Subcutaneous abdominal adipose tissue (tissue), 5 donors: Measurements from ENCODE around the gene MAK.
"Not testable (repeated sequence)": the region's sequence is repeated elsewhere in the genome, so short reads cannot be mapped to it uniquely, and the experiment has no call there.

Experiments
- H3K27ac ChIP-seq: one replicate; pipeline ENCODE4 v1.7.0; 2013; ENCODE audit warnings: low read depth, mild to moderate bottlenecking, inconsistent platforms, low read length, moderate library complexity
- H3K27me3 ChIP-seq, 5 donors: one replicate each; pipeline ENCODE4 v1.7.0; 2013; ENCODE audit warnings: low read length in 5 of 5, inconsistent platforms in 1 of 5; ENCODE audit not compliant: control insufficient read depth in 5 of 5, insufficient read depth in 4 of 5
- H3K36me3 ChIP-seq, 5 donors: one replicate each; pipeline ENCODE4 v1.7.0; 2013; ENCODE audit warnings: low read length in 5 of 5; ENCODE audit not compliant: control insufficient read depth in 5 of 5, insufficient read depth in 5 of 5
- H3K4me1 ChIP-seq, 5 donors: one replicate each; pipeline ENCODE4 v1.7.0; 2013; ENCODE audit warnings: low read length in 5 of 5, mild to moderate bottlenecking in 3 of 5, moderate library complexity in 1 of 5; ENCODE audit not compliant: control insufficient read depth in 5 of 5, insufficient read depth in 5 of 5
- H3K4me3 ChIP-seq, 5 donors: one replicate each; pipeline ENCODE4 v1.7.0; 2013; ENCODE audit warnings: low read length in 5 of 5, low read depth in 1 of 5
- H3K9ac ChIP-seq, 5 donors: one replicate each; pipeline ENCODE4 v1.7.0; 2013; ENCODE audit warnings: low read length in 5 of 5, mild to moderate bottlenecking in 4 of 5, moderate library complexity in 3 of 5
- H3K9me3 ChIP-seq, 5 donors: one replicate each; pipeline ENCODE4 v1.7.0; 2013; ENCODE audit warnings: low read length in 5 of 5; ENCODE audit not compliant: control insufficient read depth in 5 of 5
- donor health status: healthy.
- donor health status: healthy.
- donor health status: healthy.
- donor health status: healthy.
- donor health status: healthy.

The MAK gene

DNA sequence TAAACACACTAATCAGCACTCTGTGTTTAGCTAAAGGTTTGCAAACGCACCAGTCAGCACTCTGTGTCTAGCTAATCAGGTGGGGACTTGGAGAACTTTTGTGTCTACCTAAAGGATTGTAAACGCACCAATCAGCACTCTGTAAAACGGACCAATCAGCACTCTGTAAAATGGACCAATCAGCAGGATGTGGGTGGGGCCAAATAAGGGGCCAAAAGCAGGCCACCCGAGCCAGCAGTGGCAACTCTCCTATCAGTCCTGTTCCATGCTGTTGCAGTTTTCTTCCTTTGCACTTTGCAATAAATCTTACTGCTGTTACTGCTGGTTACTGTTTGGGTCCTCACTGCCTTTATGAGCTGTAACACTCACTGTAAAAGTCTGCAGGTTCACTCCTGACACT lies 96.7 kb downstream of the MAK start:
- not testable (repeated sequence) for H3K27ac ChIP-seq, H3K4me1 ChIP-seq, H3K36me3 ChIP-seq, H3K9ac ChIP-seq, H3K4me3 ChIP-seq, H3K9me3 ChIP-seq, H3K27me3 ChIP-seq

DNA sequence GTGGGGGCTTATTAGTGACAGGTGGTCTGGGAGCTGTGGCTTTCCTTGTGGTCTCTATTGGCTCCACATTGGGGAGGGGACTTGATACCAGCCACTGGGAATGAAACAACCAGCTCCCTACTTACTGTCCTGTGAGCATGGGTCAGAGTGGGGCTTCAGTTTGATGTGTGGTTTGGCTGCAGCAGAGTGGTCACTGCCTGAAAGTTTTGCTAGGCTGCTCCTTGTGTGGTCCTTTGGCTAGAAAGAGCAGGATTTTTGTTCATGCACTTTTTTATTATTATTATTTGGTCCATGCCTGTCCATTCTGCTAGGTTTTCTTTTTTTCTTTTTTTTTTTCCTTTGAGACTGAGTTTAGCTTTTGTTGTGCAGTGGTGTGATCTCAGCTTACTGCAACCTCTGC lies 98.3 kb downstream of the MAK start:
- Histone ChIP-seq H3K27ac (no peak overlapping the region), H3K4me3 (no peak overlapping the region), H3K4me1 (no peaks in the 10 kb centered on the region), H3K9ac (no peak overlapping the region), H3K36me3 (peaks cover 0 to 8% (median 5%) of the 10 kb centered on the region in 5 donors), H3K9me3 (no peaks in the 10 kb centered on the region), H3K27me3 (no peaks in the 10 kb centered on the region)

DNA sequence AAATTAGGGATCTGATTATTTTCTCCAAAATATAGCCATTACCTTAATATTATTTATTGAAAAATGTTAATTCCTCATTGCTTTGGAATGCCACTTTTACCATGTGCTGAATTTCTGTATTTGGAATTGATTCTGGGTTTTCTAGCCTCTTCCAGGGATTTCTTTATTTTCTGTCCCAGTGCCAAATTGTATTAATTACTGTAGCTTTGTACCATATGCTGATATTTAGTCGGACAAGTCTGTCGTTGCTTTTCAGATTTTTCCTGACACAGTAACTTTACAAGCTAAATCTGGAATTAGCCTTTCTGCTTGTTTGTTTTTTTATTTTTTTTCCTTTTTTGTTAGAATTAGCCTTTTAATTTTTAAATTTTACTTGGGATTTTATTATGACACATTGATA lies 101.6 kb downstream of the MAK start:
- H3K27ac ChIP-seq = no peak overlapping the region
- H3K4me3 ChIP-seq = no peak overlapping the region
- H3K9ac ChIP-seq = no peak overlapping the region
- no peaks in the 10 kb centered on the region for H3K27me3 ChIP-seq
- H3K4me1 ChIP-seq = no peaks in the 10 kb centered on the region
- H3K36me3 ChIP-seq = peaks cover 0 to 19% (median 18%) of the 10 kb centered on the region in 5 donors
- H3K9me3 ChIP-seq = no peaks in the 10 kb centered on the region

DNA sequence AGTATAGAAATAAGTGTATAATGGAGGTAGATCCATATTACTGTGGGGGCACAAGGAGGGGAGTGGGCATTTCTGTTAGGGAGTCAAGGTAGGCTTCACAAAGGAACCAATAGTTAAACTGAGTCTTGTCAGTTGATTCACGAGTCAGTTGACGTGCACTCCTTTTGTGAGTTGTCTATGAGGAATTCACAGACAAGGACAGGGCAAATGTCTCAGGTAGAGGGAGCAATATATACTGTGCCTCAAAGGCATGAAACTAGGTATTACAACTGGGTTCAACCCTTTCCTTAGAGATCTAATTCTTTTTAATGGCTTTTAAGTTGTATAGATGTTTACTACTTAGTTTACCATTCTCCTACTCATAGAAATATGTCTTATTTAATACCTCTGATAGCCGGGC lies 104.5 kb downstream of the MAK start:
- Histone ChIP-seq H3K9ac (no peak overlapping the region), H3K9me3 (no peaks in the 10 kb centered on the region), H3K4me1 (peaks cover 0 to 12% (median 10%) of the 10 kb centered on the region in 5 donors), H3K4me3 (no peak overlapping the region), H3K27me3 (no peaks in the 10 kb centered on the region), H3K27ac (no peak overlapping the region), H3K36me3 (peaks cover 5 to 37% (median 34%) of the 10 kb centered on the region in 5 donors)

DNA sequence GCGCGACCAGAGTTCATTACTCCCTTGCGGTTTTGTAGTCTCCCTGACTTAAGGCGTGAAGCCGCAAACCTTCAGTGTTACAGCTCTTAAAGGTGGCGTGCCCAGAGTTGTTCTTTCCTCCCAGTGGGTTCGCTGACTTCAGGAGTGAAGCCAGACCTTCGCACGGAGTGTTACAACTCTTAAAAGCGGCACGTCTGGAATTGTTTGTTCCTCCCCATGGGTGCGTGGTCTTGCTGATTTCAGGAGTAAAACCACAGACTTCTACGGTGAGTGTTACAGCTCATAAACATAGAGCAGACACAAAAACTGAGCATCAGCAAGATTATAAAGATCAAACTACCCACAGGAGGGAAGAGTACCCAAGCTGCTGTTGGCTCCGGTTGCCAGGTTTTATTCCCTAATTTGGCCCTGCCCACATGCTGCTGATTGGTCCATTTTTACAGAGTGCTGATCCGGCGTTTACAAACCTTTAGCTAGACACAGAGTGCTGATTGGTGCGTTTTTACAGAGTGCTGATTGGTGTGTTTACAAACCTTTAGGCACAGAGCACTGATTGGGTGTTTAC lies 105.1 kb downstream of the MAK start:
- H3K9ac ChIP-seq = no peak overlapping the region
- no peak overlapping the region for H3K27ac ChIP-seq
- no peaks in the 10 kb centered on the region for H3K9me3 ChIP-seq
- H3K4me1 ChIP-seq = peaks cover 0 to 12% (median 10%) of the 10 kb centered on the region in 5 donors
- H3K36me3 ChIP-seq = peaks cover 8 to 43% (median 40%) of the 10 kb centered on the region in 5 donors
- no peak overlapping the region for H3K4me3 ChIP-seq
- H3K27me3 ChIP-seq = no peaks in the 10 kb centered on the region

DNA sequence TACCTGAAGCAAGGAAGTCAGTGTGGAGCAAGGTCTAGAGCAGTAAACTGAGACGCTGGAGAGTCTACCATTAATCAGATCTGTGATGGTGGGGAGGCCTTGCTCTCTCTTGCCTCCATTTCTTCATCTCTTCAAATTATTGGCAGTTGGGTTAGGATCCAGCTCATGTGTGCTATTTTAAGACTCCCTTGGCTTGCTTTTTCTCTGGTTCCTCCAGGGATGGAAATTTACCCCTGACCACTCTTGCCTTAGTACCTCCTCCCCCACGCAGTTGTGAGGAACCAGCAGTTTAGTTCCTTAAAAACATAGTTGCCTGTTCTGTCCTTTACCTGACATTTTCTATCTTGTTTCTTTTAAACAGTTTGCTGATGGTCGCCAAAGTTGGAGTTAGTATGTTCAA lies 108.1 kb downstream of the MAK start:
- Histone ChIP-seq H3K9me3 (no peaks in the 10 kb centered on the region), H3K9ac (no peak overlapping the region), H3K4me1 (peaks cover 0 to 12% (median 10%) of the 10 kb centered on the region in 5 donors), H3K27ac (peak overlapping the region; percentile 43), H3K36me3 (peaks cover 8 to 67% (median 51%) of the 10 kb centered on the region in 5 donors), H3K4me3 (no peak overlapping the region), H3K27me3 (no peaks in the 10 kb centered on the region)

DNA sequence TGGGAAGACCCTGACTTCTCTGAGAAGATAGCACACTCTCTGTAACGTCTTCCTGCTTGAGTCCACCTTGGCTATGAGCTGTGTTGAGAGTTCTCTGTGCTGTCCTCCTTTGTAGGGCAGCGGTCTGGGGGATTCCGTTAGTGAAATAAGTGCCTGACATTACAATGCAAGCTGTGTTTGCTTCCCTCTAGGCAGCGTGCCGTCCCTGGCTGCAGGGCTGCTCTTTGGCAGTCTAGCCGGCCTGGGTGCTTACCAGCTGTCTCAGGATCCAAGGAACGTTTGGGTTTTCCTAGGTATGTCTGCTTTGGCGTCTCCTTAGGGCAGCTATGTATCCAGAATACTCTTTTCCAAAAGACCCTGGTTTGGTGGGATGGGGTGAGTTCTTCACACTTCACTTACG lies 112.6 kb downstream of the MAK start:
- no peak overlapping the region for H3K9ac ChIP-seq
- peaks cover 8 to 52% (median 32%) of the 10 kb centered on the region in 5 donors for H3K36me3 ChIP-seq
- H3K9me3 ChIP-seq = no peaks in the 10 kb centered on the region
- peak overlapping the region; percentile 0 for H3K27ac ChIP-seq
- peaks cover 4 to 43% (median 38%) of the 10 kb centered on the region in 5 donors for H3K4me1 ChIP-seq
- no peak overlapping the region for H3K4me3 ChIP-seq
- no peaks in the 10 kb centered on the region for H3K27me3 ChIP-seq

DNA sequence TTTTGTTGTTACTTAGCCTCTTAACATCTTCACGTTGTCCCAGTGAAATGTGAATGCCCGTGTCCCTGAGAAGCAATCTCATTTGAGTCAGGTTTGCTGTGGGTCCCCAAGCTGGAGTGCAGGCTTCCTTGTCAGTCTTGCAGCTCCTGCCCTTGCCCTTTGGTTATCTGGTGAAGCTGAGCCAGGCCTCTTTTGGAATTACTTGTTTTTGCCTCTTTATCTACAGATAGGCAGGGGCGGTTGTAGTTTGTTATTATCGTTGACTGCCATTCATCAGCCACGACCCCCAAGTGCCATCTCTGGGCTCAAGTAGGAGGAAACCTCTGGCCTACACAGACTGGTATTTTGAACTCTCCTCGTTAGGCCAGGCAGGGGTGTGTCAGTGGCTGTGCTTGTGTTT lies 113.3 kb downstream of the MAK start:
- H3K4me1 ChIP-seq = peaks cover 4 to 39% (median 33%) of the 10 kb centered on the region in 5 donors
- H3K9me3 ChIP-seq = no peaks in the 10 kb centered on the region
- no peaks in the 10 kb centered on the region for H3K27me3 ChIP-seq
- H3K36me3 ChIP-seq = peaks cover 3 to 45% (median 26%) of the 10 kb centered on the region in 5 donors
- H3K9ac ChIP-seq = no peak overlapping the region
- peak overlapping the region in 1 of 5 donors; percentile 4 for H3K4me3 ChIP-seq
- H3K27ac ChIP-seq = peak overlapping the region; percentile 0

DNA sequence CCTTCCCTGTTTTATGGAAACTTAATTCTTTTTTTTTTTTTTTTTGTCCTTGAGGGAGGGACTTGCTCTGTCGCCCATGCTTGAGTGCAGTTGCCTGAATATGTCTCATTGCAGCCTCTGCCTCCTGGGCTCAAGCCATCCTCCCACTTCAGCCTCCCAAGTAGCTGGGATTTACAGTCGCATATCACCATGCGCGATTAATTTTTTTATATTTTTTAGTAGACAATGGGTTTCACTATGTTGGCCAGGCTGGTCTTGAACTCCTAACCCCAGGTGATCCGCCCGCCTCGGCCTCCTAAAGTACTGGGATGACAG lies 114.8 kb downstream of the MAK start:
- Histone ChIP-seq H3K27me3 (no peaks in the 10 kb centered on the region), H3K36me3 (peaks cover 0 to 33% (median 16%) of the 10 kb centered on the region in 5 donors), H3K9me3 (peaks cover 0 to under 1% (median 0%) of the 10 kb centered on the region in 5 donors), H3K4me3 (peak overlapping the region; percentile 83 to 93 (median 85)), H3K27ac (peak overlapping the region; percentile 90), H3K4me1 (peaks cover 4 to 40% (median 33%) of the 10 kb centered on the region in 5 donors), H3K9ac (peak overlapping the region; percentile 79 to 94 (median 89))

DNA sequence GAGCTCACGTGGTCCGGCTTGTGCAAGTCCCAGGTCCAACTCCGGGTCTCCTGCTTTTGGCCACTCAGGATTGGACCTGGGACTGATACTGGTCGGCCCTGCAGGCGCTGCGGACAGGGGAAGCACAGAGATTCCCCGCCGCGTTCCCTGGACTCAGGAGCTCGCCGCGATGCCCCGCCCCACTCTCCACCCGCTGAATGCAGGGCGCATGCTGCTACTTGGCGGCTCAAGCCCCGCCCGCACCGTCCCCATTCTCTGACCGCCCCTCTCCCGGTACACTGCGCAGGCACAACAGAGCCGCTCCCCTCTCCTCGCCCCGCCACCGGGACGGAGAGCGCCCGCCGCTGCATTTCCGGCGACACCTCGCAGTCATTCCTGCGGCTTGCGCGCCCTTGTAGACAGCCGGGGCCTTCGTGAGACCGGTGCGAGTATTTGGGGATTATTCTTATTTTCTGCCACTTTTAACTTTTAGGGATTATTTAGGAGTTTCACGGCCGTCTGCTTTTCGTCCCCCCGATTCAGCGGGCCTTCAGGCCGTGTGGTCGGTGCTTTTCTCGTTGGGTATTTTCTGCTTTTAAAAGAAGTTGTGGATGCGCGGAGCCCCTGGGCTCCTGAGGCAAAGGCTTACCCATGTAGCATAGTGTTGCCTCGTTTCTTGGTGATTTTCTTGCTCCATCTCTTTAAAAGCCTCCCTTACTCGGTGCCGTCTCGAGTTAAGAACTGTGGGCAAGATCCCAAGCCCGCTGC lies 115.3 kb downstream of the MAK start, which contains the start of gene TMEM14C:
TMEM14C (plus strand) TSS at position 251 of the 747 bp plus-strand sequence. CDS start 1,544 bp downstream, outside the sequence.
- Histone ChIP-seq H3K4me1 (peaks cover 4 to 40% (median 33%) of the 10 kb centered on the region in 5 donors), H3K9ac (peak within 1 kb of the TSS; percentile 84 to 94 (median 89)), H3K9me3 (peaks cover 0 to 3% (median 0%) of the 10 kb centered on the region in 5 donors), H3K4me3 (peak within 1 kb of the TSS; percentile 83 to 93 (median 85)), H3K27me3 (no peaks in the 10 kb centered on the region), H3K27ac (peak within 1 kb of the TSS; percentile 90), H3K36me3 (peaks cover 0 to 27% (median 12%) of the 10 kb centered on the region in 5 donors)
